Lower leg skin (tissue), 4 donors: ENCODE measurements around the gene PRMT7. TPM values are rescaled to one million over a fixed set of nuclear protein-coding genes. Genes with fewer than 3 reads are reported as not detected.

Experiments used
- DNase-seq, 2 donors: peaks; one replicate each; pipeline ENCODE4 v3.0.0-alpha.2; 2019; ENCODE audit warnings: low spot score in 2 of 2
- H3K4me3 ChIP-seq: fragments of 200-600 bp; sonication (generic); 2 replicates; pipeline ENCODE4 v1.5.1; 2017; ENCODE audit warnings: mild to moderate bottlenecking, low read depth; ENCODE audit not compliant: poor library complexity, severe bottlenecking
- CTCF ChIP-seq, 3 donors: fragments of 450-650 bp; IDR thresholded peaks; one replicate each; pipeline ENCODE4 v1.5.1; 2016; ENCODE audit warnings: antibody characterized with exemption in 3 of 3, mild to moderate bottlenecking in 3 of 3, moderate library complexity in 2 of 3
- POLR2A ChIP-seq, 2 donors: fragments of 450-650 bp; IDR thresholded peaks; one replicate each; pipeline ENCODE4 v1.6.1; 2016 to 2017; ENCODE audit warnings: antibody characterized with exemption in 2 of 2, mild to moderate bottlenecking in 1 of 2, moderate library complexity in 1 of 2
- WGBS, 2 donors: methylation state at CpG; one replicate each; pipeline ENCODE4 v1.1.5; 2018; 5-methylcytosine and 5-hydroxymethylcytosine counted together
- intact Hi-C: fragments of 100-400 bp; cut with DNase I; formaldehyde crosslinking; loops from one replicate; pipeline ENCODE4 v1.15.0; 2023; ENCODE audit warnings: low total_unique reads
- total RNA-seq, 4 donors: library from RNA; depleted of rRNA; stranded (reverse); fragments of >200 nt; gene quantifications; one replicate each; pipeline ENCODE4 v1.1.0, GENCODE V29; 2016

The PRMT7 gene
- total RNA-seq, 4 donors from 2014 or later, result 29.9 to 62.4 (median 45.9) TPM

GRCh38 chr16:68345351-68345810 is 34.6 kb downstream of the PRMT7 start:
- TF ChIP-seq CTCF (IDR thresholded peaks at IDR 0.05) (no peak), POLR2A (IDR thresholded peaks at IDR 0.05) (no peak)
- no peak for DNase-seq
- H3K4me3 ChIP-seq, result no peak overlapping the region
- 82 to 91% methylated on average over 11 of the region's 11 CpGs for whole genome bisulfite sequencing, 2 donors
- intact Hi-C loops, result no loop called here

GRCh38 chr16:68345958-68346635 is 35.3 kb downstream of the PRMT7 start:
- no peak overlapping the region for H3K4me3 ChIP-seq
- intact Hi-C loops, result no loop called here
- no peak for TF ChIP-seq CTCF (IDR thresholded peaks at IDR 0.05)
- TF ChIP-seq POLR2A (IDR thresholded peaks at IDR 0.05), result no peak
- no peak for DNase-seq
- WGBS, 2 donors, result 91 to 92% methylated on average over 15 to 16 of the region's 16 CpGs

- WGBS, 2 donors, result 56 to 61% methylated on average over 12 of the region's 12 CpGs
- intact Hi-C loops, result no loop called here
- TF ChIP-seq CTCF (IDR thresholded peaks at IDR 0.05), result no peak
- TF ChIP-seq POLR2A (IDR thresholded peaks at IDR 0.05), result no peak
- no peak overlapping the region for H3K4me3 ChIP-seq
- DNase-seq, result no peak
Observed at GRCh38 chr16:68346892-68347480, 36.2 kb downstream of the PRMT7 start.

- no peak for DNase-seq
- TF ChIP-seq CTCF (IDR thresholded peaks at IDR 0.05), result no peak
- 78 to 81% methylated on average over 4 of the region's 4 CpGs for WGBS, 2 donors
- intact Hi-C loops, result no loop called here
- H3K4me3 ChIP-seq, result no peak overlapping the region
Observed at GRCh38 chr16:68347605-68348004, 36.8 kb downstream of the PRMT7 start.

- no peak overlapping the region for H3K4me3 ChIP-seq
- TF ChIP-seq CTCF (IDR thresholded peaks at IDR 0.05) (no peak), POLR2A (IDR thresholded peaks at IDR 0.05) (no peak)
- intact Hi-C loops, result no loop called here
- no peak for DNase-seq
- 92 to 93% methylated on average over 27 of the region's 27 CpGs for WGBS, 2 donors
Observed at GRCh38 chr16:68348639-68349445, 38.0 kb downstream of the PRMT7 start.
